Cardiac muscle cell (in vitro differentiated cells and primary cell): Measurements from ENCODE around the gene C2orf81. TPM values are rescaled to one million over a fixed set of nuclear protein-coding genes. Genes with fewer than 3 reads are reported as not detected.
"Not testable (repeated sequence)": the region's sequence is repeated elsewhere in the genome, so short reads cannot be mapped to it uniquely, and the experiment has no call there.

ENCODE experiments used
- DNase-seq, 2 donors: peaks; one replicate each; pipeline versions ENCODE4 v3.0.0 to v3.0.0-alpha.2; 2010 to 2017; ENCODE audit warnings: low read depth in 1 of 2, low spot score in 1 of 2
- H3K27ac ChIP-seq: fragments of 200-600 bp; sonication (generic); 2 replicates; pipeline ENCODE4 v1.5.1; 2016
- H3K27me3 ChIP-seq: fragments of 200-600 bp; sonication (generic); 2 replicates; pipeline ENCODE4 v1.6.0; 2016; ENCODE audit warnings: control low read depth
- H3K36me3 ChIP-seq: fragments of 200-600 bp; sonication (generic); 2 replicates; pipeline ENCODE4 v1.5.1; 2016; ENCODE audit warnings: control low read depth
- H3K4me1 ChIP-seq: fragments of 200-600 bp; sonication (generic); 2 replicates; pipeline ENCODE4 v1.8.1; 2017; ENCODE audit warnings: low read depth, mild to moderate bottlenecking, mixed run types
- H3K4me3 ChIP-seq: fragments of 200-600 bp; sonication (generic); 2 replicates; pipeline ENCODE4 v1.5.1; 2016; ENCODE audit warnings: mild to moderate bottlenecking
- H3K9me3 ChIP-seq: fragments of 200-600 bp; sonication (generic); 2 replicates; pipeline ENCODE4 v1.5.1; 2017; ENCODE audit warnings: low read depth, mild to moderate bottlenecking, control low read depth
- CTCF ChIP-seq: IDR thresholded peaks from 2 replicates; pipeline ENCODE4 v1.5.1; 2012; ENCODE audit warnings: low read depth, mild to moderate bottlenecking, low read length
- polyA plus RNA-seq: library from polyadenylated mRNA; unstranded; fragments of >200 nt; fragmentation: Nextera tagmentation; extraction: Ambion mirVana; gene quantifications from 2 replicates; pipeline ENCODE4 v1.2.1, GENCODE V29; 2016
- total RNA-seq: library from RNA; depleted of rRNA; stranded (reverse); fragments of >200 nt; gene quantifications from 2 replicates; pipeline ENCODE4 v1.2.3, GENCODE V29; 2016

C2orf81 gene
- total and polyA plus RNA-seq, 2 experiments from 2014 or later = 7.1 to 9.5 TPM

GRCh38 chr2:74425523-74425922 is 4.1 kb upstream of the C2orf81 start:
- Histone ChIP-seq H3K27me3 (no peaks in the 10 kb centered on the region), H3K4me1 (no peaks in the 10 kb centered on the region), H3K27ac (peak overlapping the region; percentile 72), H3K9me3 (no peaks in the 10 kb centered on the region), H3K4me3 (no peak overlapping the region), H3K36me3 (peaks cover 27% of the 10 kb centered on the region)
- DNase-seq = no peak
- TF ChIP-seq CTCF = no peak

GRCh38 chr2:74424995-74425406 is 3.6 kb upstream of the C2orf81 start:
- no peak for DNase-seq
- TF ChIP-seq CTCF = no peak
- Histone ChIP-seq H3K27ac (peak overlapping the region; percentile 72), H3K9me3 (no peaks in the 10 kb centered on the region), H3K4me3 (no peak overlapping the region), H3K27me3 (no peaks in the 10 kb centered on the region), H3K4me1 (no peaks in the 10 kb centered on the region), H3K36me3 (peaks cover 27% of the 10 kb centered on the region)

GRCh38 chr2:74424139-74424992 is 2.9 kb upstream of the C2orf81 start:
- H3K4me1 ChIP-seq = no peaks in the 10 kb centered on the region
- no peak overlapping the region for H3K4me3 ChIP-seq
- peak overlapping the region; percentile 72 for H3K27ac ChIP-seq
- no peak for DNase-seq
- no peaks in the 10 kb centered on the region for H3K9me3 ChIP-seq
- peaks cover 21% of the 10 kb centered on the region for H3K36me3 ChIP-seq
- no peak for TF ChIP-seq CTCF
- H3K27me3 ChIP-seq = no peaks in the 10 kb centered on the region

GRCh38 chr2:74423231-74424095 is 2.0 kb upstream of the C2orf81 start:
- Histone ChIP-seq H3K4me3 (no peak overlapping the region), H3K36me3 (peaks cover 12% of the 10 kb centered on the region)
- no peak for DNase-seq

GRCh38 chr2:74420443-74421103 is 846 bp downstream of the C2orf81 start:
- H3K9me3 ChIP-seq, H3K27me3 ChIP-seq, DNase-seq, H3K27ac ChIP-seq, H3K36me3 ChIP-seq, H3K4me1 ChIP-seq: not testable (repeated sequence)
- peak overlapping the region; percentile 43 for H3K4me3 ChIP-seq

More at GRCh38 chr2:74423231-74424095, 2.0 kb upstream of the C2orf81 start:
- TF ChIP-seq CTCF = no peak
- Histone ChIP-seq H3K27me3 (no peaks in the 10 kb centered on the region), H3K9me3 (no peaks in the 10 kb centered on the region), H3K27ac (peak overlapping the region; percentile 72), H3K4me1 (no peaks in the 10 kb centered on the region)
